T-helper 1 cell treated with Interleukin-12 subunit alpha and Interleukin-12 subunit beta and Interleukin-4 antibody, amounts not matched to agents 30 μg/mL and 1 μg/mL, for 36 hours (primary cell): ENCODE measurements around the gene ERICH3.
"Not testable (repeated sequence)": the region's sequence is repeated elsewhere in the genome, so short reads cannot be mapped to it uniquely, and the experiment has no call there.

Experiments
- H3K27ac Mint-ChIP-seq: one replicate; pipeline ENCODE4 v1.8.0; 2021; ENCODE audit warnings: mild to moderate bottlenecking, mixed read lengths
- H3K27me3 Mint-ChIP-seq: one replicate; pipeline ENCODE4 v1.8.0; 2021; ENCODE audit warnings: low read depth, mixed read lengths
- H3K36me3 Mint-ChIP-seq: one replicate; pipeline ENCODE4 v1.8.0; 2021; ENCODE audit warnings: low read depth, mixed read lengths
- H3K4me1 Mint-ChIP-seq: one replicate; pipeline ENCODE4 v1.8.0; 2021; ENCODE audit warnings: low read depth, mixed read lengths
- H3K4me3 Mint-ChIP-seq: one replicate; pipeline ENCODE4 v1.8.0; 2021; ENCODE audit warnings: mild to moderate bottlenecking, moderate library complexity, mixed read lengths
- H3K9me3 Mint-ChIP-seq: one replicate; pipeline ENCODE4 v1.8.0; 2021; ENCODE audit warnings: mixed read lengths

ERICH3 gene

GRCh38 chr1:74690364-74690696 lies 16.7 kb upstream of the ERICH3 start:
- H3K27me3 Mint-ChIP-seq = peaks cover 19% of the 10 kb centered on the region
- peaks cover 2% of the 10 kb centered on the region for H3K4me1 Mint-ChIP-seq
- H3K36me3 Mint-ChIP-seq = no peaks in the 10 kb centered on the region
- H3K4me3 Mint-ChIP-seq = no peak overlapping the region
- H3K9me3 Mint-ChIP-seq = no peaks in the 10 kb centered on the region
- H3K27ac Mint-ChIP-seq = no peak overlapping the region

- Mint-ChIP-seq H3K4me1 (peaks cover 2% of the 10 kb centered on the region), H3K4me3 (no peak overlapping the region), H3K9me3 (no peaks in the 10 kb centered on the region), H3K27ac (no peak overlapping the region), H3K27me3 (peaks cover 22% of the 10 kb centered on the region), H3K36me3 (no peaks in the 10 kb centered on the region)
These were observed 16.2 kb upstream of the ERICH3 start for GRCh38 chr1:74689621-74690363.

- Mint-ChIP-seq H3K36me3 (no peaks in the 10 kb centered on the region), H3K4me1 (peaks cover 2% of the 10 kb centered on the region), H3K4me3 (no peak overlapping the region), H3K9me3 (no peaks in the 10 kb centered on the region), H3K27me3 (peaks cover 33% of the 10 kb centered on the region), H3K27ac (no peak overlapping the region)
These were observed 13.3 kb upstream of the ERICH3 start for GRCh38 chr1:74686928-74687327.

- no peaks in the 10 kb centered on the region for H3K9me3 Mint-ChIP-seq
- H3K4me3 Mint-ChIP-seq = no peak overlapping the region
- H3K4me1 Mint-ChIP-seq = peaks cover 4% of the 10 kb centered on the region
- H3K27me3 Mint-ChIP-seq = peaks cover 27% of the 10 kb centered on the region
- no peak overlapping the region for H3K27ac Mint-ChIP-seq
- no peaks in the 10 kb centered on the region for H3K36me3 Mint-ChIP-seq
These were observed 10.7 kb upstream of the ERICH3 start for GRCh38 chr1:74684301-74684700.

- peaks cover 4% of the 10 kb centered on the region for H3K4me1 Mint-ChIP-seq
- H3K27ac Mint-ChIP-seq = no peak overlapping the region
These were observed 10.1 kb upstream of the ERICH3 start for GRCh38 chr1:74683656-74684055.

GRCh38 chr1:74681851-74682250 lies 8.3 kb upstream of the ERICH3 start:
- Mint-ChIP-seq H3K27ac (no peak overlapping the region), H3K9me3 (no peaks in the 10 kb centered on the region), H3K4me1 (peaks cover 4% of the 10 kb centered on the region), H3K4me3 (no peak overlapping the region), H3K27me3 (peaks cover 30% of the 10 kb centered on the region), H3K36me3 (no peaks in the 10 kb centered on the region)

More at GRCh38 chr1:74683656-74684055, 10.1 kb upstream of the ERICH3 start:
- Mint-ChIP-seq H3K4me3 (no peak overlapping the region), H3K9me3 (no peaks in the 10 kb centered on the region), H3K27me3 (peaks cover 26% of the 10 kb centered on the region), H3K36me3 (no peaks in the 10 kb centered on the region)

- Mint-ChIP-seq H3K36me3 (no peaks in the 10 kb centered on the region), H3K4me1 (peaks cover 4% of the 10 kb centered on the region), H3K27me3 (peaks cover 30% of the 10 kb centered on the region), H3K9me3 (no peaks in the 10 kb centered on the region), H3K4me3 (no peak overlapping the region), H3K27ac (no peak overlapping the region)
These were observed 7.9 kb upstream of the ERICH3 start for GRCh38 chr1:74681449-74681848.

GRCh38 chr1:74681001-74681400 lies 7.4 kb upstream of the ERICH3 start:
- Mint-ChIP-seq H3K27ac (no peak overlapping the region), H3K36me3 (no peaks in the 10 kb centered on the region), H3K9me3 (no peaks in the 10 kb centered on the region), H3K27me3 (peaks cover 25% of the 10 kb centered on the region), H3K4me1 (peaks cover 4% of the 10 kb centered on the region), H3K4me3 (no peak overlapping the region)

- Mint-ChIP-seq H3K4me3 (no peak overlapping the region), H3K36me3 (no peaks in the 10 kb centered on the region), H3K27ac (no peak overlapping the region), H3K9me3 (no peaks in the 10 kb centered on the region), H3K4me1 (peaks cover 4% of the 10 kb centered on the region), H3K27me3 (peaks cover 23% of the 10 kb centered on the region)
These were observed 6.2 kb upstream of the ERICH3 start for GRCh38 chr1:74679811-74680210.

- H3K9me3 Mint-ChIP-seq = no peaks in the 10 kb centered on the region
- peaks cover 4% of the 10 kb centered on the region for H3K4me1 Mint-ChIP-seq
- H3K4me3 Mint-ChIP-seq = no peak overlapping the region
- H3K27me3 Mint-ChIP-seq = peaks cover 29% of the 10 kb centered on the region
- no peaks in the 10 kb centered on the region for H3K36me3 Mint-ChIP-seq
- H3K27ac Mint-ChIP-seq = no peak overlapping the region
These were observed 4.3 kb upstream of the ERICH3 start for GRCh38 chr1:74677926-74678325.

GRCh38 chr1:74674278-74675048 lies 871 bp upstream of the ERICH3 start:
- H3K27ac Mint-ChIP-seq = no peak overlapping the region
- H3K4me1 Mint-ChIP-seq = no peaks in the 10 kb centered on the region
- H3K4me3 Mint-ChIP-seq = no peak overlapping the region
- H3K27me3 Mint-ChIP-seq = peaks cover 35% of the 10 kb centered on the region
- H3K9me3 Mint-ChIP-seq = no peaks in the 10 kb centered on the region
- no peaks in the 10 kb centered on the region for H3K36me3 Mint-ChIP-seq

- not testable (repeated sequence) for H3K9me3 Mint-ChIP-seq, H3K36me3 Mint-ChIP-seq, H3K27ac Mint-ChIP-seq, H3K4me3 Mint-ChIP-seq, H3K4me1 Mint-ChIP-seq
- peaks cover 29% of the 10 kb centered on the region for H3K27me3 Mint-ChIP-seq
These were observed 2.7 kb downstream of the ERICH3 start for GRCh38 chr1:74670866-74671265.

- no peak overlapping the region for H3K27ac Mint-ChIP-seq
- H3K4me3 Mint-ChIP-seq = no peak overlapping the region
- no peaks in the 10 kb centered on the region for H3K9me3 Mint-ChIP-seq
- no peaks in the 10 kb centered on the region for H3K4me1 Mint-ChIP-seq
- H3K27me3 Mint-ChIP-seq = peaks cover 4% of the 10 kb centered on the region
- H3K36me3 Mint-ChIP-seq = no peaks in the 10 kb centered on the region
These were observed 18.9 kb downstream of the ERICH3 start for GRCh38 chr1:74654708-74655107.

GRCh38 chr1:74652711-74653139 lies 20.9 kb downstream of the ERICH3 start:
- Mint-ChIP-seq H3K27ac (no peak overlapping the region), H3K4me3 (no peak overlapping the region), H3K9me3 (no peaks in the 10 kb centered on the region), H3K36me3 (no peaks in the 10 kb centered on the region), H3K4me1 (no peaks in the 10 kb centered on the region), H3K27me3 (peaks cover 4% of the 10 kb centered on the region)

- Mint-ChIP-seq H3K36me3 (no peaks in the 10 kb centered on the region), H3K4me1 (no peaks in the 10 kb centered on the region), H3K9me3 (no peaks in the 10 kb centered on the region), H3K27ac (no peak overlapping the region), H3K4me3 (no peak overlapping the region), H3K27me3 (no peaks in the 10 kb centered on the region)
These were observed 23.0 kb downstream of the ERICH3 start for GRCh38 chr1:74650561-74650960.
